ENCODE measurements around the gene CETN1. TPM values are rescaled to one million over a fixed set of nuclear protein-coding genes. Genes with fewer than 3 reads are reported as not detected.

Gene CETN1
- total RNA-seq: not detected in 2 replicates

DNA sequence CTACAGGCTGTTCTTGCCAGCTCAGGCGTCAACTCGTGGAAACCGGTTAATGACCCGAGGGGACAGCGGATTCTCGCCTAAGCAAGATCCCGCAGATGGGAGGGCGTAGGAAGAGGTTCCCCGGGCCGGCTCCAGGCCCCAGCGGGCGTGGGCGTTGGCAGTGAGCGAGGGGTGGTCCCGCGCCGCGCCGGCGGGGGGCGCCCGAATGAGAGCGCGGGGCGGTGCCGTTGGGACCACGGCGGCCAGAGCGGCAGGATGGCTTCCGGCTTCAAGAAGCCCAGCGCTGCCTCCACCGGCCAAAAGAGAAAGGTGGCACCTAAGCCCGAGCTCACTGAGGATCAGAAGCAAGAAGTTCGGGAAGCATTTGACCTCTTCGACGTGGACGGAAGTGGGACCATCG, at the start of gene CETN1:
Gene CETN1, plus strand, starts transcription at position 227 of the 400 bp plus-strand sequence. Its CDS starts 29 bp downstream, at position 256.

Other genes starting within 250 kb of the CETN1 start
- gene COLEC12, start 79.7 kb upstream of the CETN1 start, total RNA-seq: 0.18 and 0.29 TPM in 2 replicates
- not detected in 2 replicates for gene CLUL1, start 16.6 kb downstream of the CETN1 start, total RNA-seq
- gene TYMS, start 77.3 kb downstream of the CETN1 start, total RNA-seq: 45.4 and 61.4 TPM in 2 replicates
- gene ENOSF1, start 132.2 kb downstream of the CETN1 start, total RNA-seq: 16.7 and 21.8 TPM in 2 replicates
- gene YES1, start 231.9 kb downstream of the CETN1 start, total RNA-seq: 64.5 and 113 TPM in 2 replicates